Stomach smooth muscle (tissue), 2 donors: ENCODE measurements around the gene RALGAPA2.

ENCODE experiments used
- H3K27ac ChIP-seq: one replicate; pipeline ENCODE4 v1.7.0; 2013; ENCODE audit warnings: mild to moderate bottlenecking, low read length, inconsistent platforms
- H3K27me3 ChIP-seq, 2 donors: one replicate each; pipeline ENCODE4 v1.7.0; 2013; ENCODE audit warnings: low read length in 2 of 2; ENCODE audit not compliant: insufficient read depth in 2 of 2, control insufficient read depth in 1 of 2
- H3K36me3 ChIP-seq, 2 donors: one replicate each; pipeline ENCODE4 v1.7.0; 2013; ENCODE audit warnings: low read length in 2 of 2; ENCODE audit not compliant: control insufficient read depth in 2 of 2, insufficient read depth in 2 of 2
- H3K4me1 ChIP-seq: one replicate; pipeline ENCODE4 v1.7.0; 2013; ENCODE audit warnings: low read length; ENCODE audit not compliant: control insufficient read depth, insufficient read depth
- H3K4me3 ChIP-seq, 2 donors: one replicate each; pipeline ENCODE4 v1.7.0; 2013; ENCODE audit warnings: low read length in 2 of 2
- H3K9ac ChIP-seq, 2 donors: one replicate each; pipeline ENCODE4 v1.7.0; 2013; ENCODE audit warnings: low read length in 2 of 2, mild to moderate bottlenecking in 1 of 2
- H3K9me3 ChIP-seq, 2 donors: one replicate each; pipeline ENCODE4 v1.7.0; 2013; ENCODE audit warnings: low read length in 2 of 2; ENCODE audit not compliant: control insufficient read depth in 2 of 2
- donor health status: healthy.
- donor health status: Pancreatic carcinoma.

RALGAPA2 gene

GRCh38 chr20:20369250-20370093, 343.0 kb downstream of the RALGAPA2 start:
- H3K4me3 ChIP-seq: peak overlapping the region in 1 of 2 donors; percentile 47

GRCh38 chr20:20368418-20369249, 343.8 kb downstream of the RALGAPA2 start:
- no peak overlapping the region for H3K9ac ChIP-seq
- peaks cover 41 to 78% of the 10 kb centered on the region in 2 donors for H3K27me3 ChIP-seq
- H3K4me1 ChIP-seq: peaks cover 13% of the 10 kb centered on the region
- H3K9me3 ChIP-seq: no peaks in the 10 kb centered on the region
- peak overlapping the region in 1 of 2 donors; percentile 54 for H3K4me3 ChIP-seq
- H3K27ac ChIP-seq: no peak overlapping the region
- H3K36me3 ChIP-seq: no peaks in the 10 kb centered on the region

More at GRCh38 chr20:20369250-20370093, 343.0 kb downstream of the RALGAPA2 start:
- peaks cover 40 to 73% of the 10 kb centered on the region in 2 donors for H3K27me3 ChIP-seq
- H3K9me3 ChIP-seq: no peaks in the 10 kb centered on the region
- no peak overlapping the region for H3K9ac ChIP-seq
- no peak overlapping the region for H3K27ac ChIP-seq
- H3K4me1 ChIP-seq: peaks cover 13% of the 10 kb centered on the region
- H3K36me3 ChIP-seq: no peaks in the 10 kb centered on the region

GRCh38 chr20:20367575-20368417, 344.6 kb downstream of the RALGAPA2 start, which contains the start of gene INSM1:
Gene INSM1, plus strand, starts transcription at chr20:20368104. Its CDS starts 164 bp downstream, at chr20:20368268.
- Histone ChIP-seq H3K9me3 (no peaks in the 10 kb centered on the region), H3K27ac (no peak within 1 kb of the TSS), H3K27me3 (peaks cover 38 to 77% of the 10 kb centered on the region in 2 donors), H3K4me3 (peak within 1 kb of the TSS in 1 of 2 donors; percentile 54), H3K36me3 (no peaks in the 10 kb centered on the region), H3K4me1 (peaks cover 13% of the 10 kb centered on the region), H3K9ac (no peak within 1 kb of the TSS)

- Histone ChIP-seq H3K4me3 (peak overlapping the region in 1 of 2 donors; percentile 29), H3K36me3 (no peaks in the 10 kb centered on the region), H3K9ac (no peak overlapping the region), H3K4me1 (peaks cover 13% of the 10 kb centered on the region), H3K27ac (no peak overlapping the region), H3K9me3 (no peaks in the 10 kb centered on the region), H3K27me3 (peaks cover 39 to 72% of the 10 kb centered on the region in 2 donors)
Measured at GRCh38 chr20:20366876-20367574, 345.4 kb downstream of the RALGAPA2 start.

- Histone ChIP-seq H3K4me1 (peaks cover 13% of the 10 kb centered on the region), H3K4me3 (no peak overlapping the region), H3K27ac (no peak overlapping the region), H3K9me3 (no peaks in the 10 kb centered on the region), H3K9ac (no peak overlapping the region), H3K27me3 (peaks cover 38 to 70% of the 10 kb centered on the region in 2 donors), H3K36me3 (no peaks in the 10 kb centered on the region)
Measured at GRCh38 chr20:20366551-20366875, 345.9 kb downstream of the RALGAPA2 start.

- no peak overlapping the region for H3K27ac ChIP-seq
Measured at GRCh38 chr20:20365480-20366161, 346.8 kb downstream of the RALGAPA2 start.

DNA sequence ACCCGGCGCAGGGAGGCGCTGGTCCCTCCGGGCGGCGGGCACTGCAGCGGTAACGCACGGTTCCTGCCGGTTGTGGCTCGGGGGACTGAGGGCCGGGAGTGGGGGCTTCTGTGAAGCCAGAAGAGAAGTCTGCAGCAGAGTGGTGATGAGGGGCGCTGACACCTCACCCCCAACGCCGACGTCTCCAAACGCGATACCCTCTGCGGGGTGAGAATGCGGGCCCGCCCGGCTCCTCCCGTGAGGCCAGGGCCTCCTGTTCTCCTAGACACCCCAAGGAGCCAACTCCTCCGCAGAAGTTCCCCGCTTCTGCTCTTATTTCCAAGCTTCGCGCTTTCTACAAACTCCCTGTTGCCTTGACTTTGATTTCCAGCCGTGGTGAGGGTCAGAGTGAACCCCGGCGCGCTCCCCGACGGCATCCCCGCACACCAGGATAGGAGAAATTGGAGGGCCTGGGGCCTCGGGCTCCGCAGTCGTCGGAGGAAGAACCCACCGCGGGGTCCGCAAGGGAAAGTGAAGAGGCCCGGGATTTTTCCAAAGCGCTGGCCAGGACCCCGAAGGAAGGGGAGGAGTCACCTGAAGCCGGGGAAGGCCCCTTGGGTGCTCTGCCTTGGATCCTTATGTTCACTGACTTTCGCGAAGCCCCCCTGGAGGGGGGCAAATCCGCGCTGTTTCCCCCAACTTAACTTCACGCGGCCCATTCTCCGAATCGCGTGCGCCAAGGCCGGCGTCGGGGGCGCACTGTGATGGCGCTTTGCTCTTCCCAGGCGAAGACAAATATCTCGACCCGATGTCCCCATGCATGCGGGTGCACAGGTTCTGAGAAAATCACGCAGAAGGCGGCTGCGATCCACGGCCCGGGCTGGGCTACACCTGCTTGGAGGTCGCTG, 347.6 kb downstream of the RALGAPA2 start:
- Histone ChIP-seq H3K9me3 (no peaks in the 10 kb centered on the region), H3K27ac (no peak overlapping the region), H3K36me3 (no peaks in the 10 kb centered on the region), H3K27me3 (peaks cover 34 to 60% of the 10 kb centered on the region in 2 donors), H3K4me3 (no peak overlapping the region), H3K9ac (no peak overlapping the region), H3K4me1 (peaks cover 12% of the 10 kb centered on the region)

More at GRCh38 chr20:20365480-20366161, 346.8 kb downstream of the RALGAPA2 start:
- no peaks in the 10 kb centered on the region for H3K9me3 ChIP-seq
- H3K9ac ChIP-seq: no peak overlapping the region
- H3K27me3 ChIP-seq: peaks cover 37 to 66% of the 10 kb centered on the region in 2 donors
- no peaks in the 10 kb centered on the region for H3K36me3 ChIP-seq
- no peak overlapping the region for H3K4me3 ChIP-seq
- H3K4me1 ChIP-seq: peaks cover 13% of the 10 kb centered on the region

DNA sequence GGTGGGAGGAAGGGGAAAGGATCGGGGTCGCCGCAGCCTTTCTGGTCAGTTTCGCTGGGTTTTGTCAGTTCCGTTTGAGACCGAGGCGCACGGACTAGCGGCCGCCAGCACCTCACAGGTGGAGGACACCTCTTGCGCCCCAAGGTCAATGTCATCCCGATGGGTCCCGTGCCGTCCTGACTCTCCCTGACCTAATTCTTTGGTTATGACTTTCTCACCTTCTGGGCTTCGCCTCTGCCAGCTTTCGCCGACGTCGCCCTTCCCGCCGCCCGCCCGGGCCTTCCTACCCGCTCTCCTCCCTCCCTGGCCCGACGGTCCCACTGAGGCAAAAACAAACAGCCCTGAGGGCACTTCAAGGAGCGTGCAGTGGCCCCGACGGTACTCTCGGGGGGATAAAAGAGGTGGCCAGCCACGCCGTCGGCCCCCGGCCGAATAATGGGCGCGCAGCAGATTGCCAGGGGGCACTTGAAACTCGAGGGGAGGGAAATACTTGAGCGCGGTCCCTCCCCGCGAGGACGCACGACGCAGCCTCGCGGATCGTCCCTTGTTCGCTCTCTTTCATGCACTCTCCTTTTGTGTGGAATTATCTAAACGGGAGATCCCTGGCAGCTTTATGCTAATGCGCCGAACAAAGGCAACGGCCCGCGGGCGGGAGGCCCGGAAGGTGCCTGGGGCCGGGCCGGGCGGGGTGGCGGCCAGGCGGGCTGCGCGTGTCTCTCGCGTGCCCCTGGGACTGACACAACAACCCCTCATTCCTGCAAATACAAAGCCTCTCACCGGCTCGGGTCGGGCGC, 348.4 kb downstream of the RALGAPA2 start:
- H3K4me3 ChIP-seq: no peak overlapping the region

More for the DNA sequence above, 348.4 kb downstream of the RALGAPA2 start:
- H3K9me3 ChIP-seq: no peaks in the 10 kb centered on the region
- no peak overlapping the region for H3K27ac ChIP-seq
- peaks cover 5% of the 10 kb centered on the region for H3K4me1 ChIP-seq
- H3K27me3 ChIP-seq: peaks cover 30 to 51% of the 10 kb centered on the region in 2 donors
- no peak overlapping the region for H3K9ac ChIP-seq
- H3K36me3 ChIP-seq: no peaks in the 10 kb centered on the region
